GM18526 (cell line): ENCODE results near the gene RNF214.

Experiments
- POLR2A ChIP-seq: IDR thresholded peaks from 3 replicates; pipeline ENCODE4 v1.6.1; 2011; ENCODE audit not compliant: insufficient read length; ENCODE audit errors: extremely low read depth

RNF214 gene

GRCh38 chr11:117221775-117222517 is 10.5 kb upstream of the RNF214 start:
- TF ChIP-seq POLR2A: no peak

DNA sequence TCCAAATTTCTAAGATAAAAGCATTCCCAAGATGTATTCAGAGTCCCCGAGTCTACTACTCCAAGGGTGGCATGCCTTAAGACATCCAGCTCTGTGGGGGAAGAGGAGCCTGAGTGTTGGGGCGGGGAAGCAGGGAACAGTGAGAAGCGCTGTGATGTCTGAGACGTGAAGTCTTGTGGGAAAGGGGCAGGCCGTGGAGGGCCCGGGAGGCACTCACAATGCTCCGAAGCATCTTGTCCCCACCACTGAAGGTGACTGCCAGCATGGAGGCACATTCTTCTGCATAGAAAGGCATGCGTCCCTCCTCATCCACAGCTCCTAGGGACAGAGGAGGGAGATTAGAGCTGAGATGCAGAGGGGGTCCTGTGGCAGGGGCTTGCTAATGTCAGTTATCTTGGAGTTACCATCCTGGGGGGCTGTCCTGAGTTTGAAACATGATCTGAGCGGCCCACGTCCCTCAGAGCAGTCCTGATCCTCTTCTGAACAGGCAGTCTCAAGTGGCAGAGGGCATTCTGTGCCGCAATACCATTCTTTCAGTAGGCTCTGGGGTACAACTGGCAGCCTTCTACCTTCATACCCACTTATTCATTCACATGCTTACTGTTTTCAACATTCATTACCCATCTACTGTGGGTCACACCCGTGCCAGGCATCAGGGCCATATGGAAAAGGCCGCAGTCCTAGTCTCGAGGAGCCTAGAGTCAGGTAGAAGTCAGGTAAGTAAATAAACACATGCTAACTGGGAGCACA is 9.3 kb upstream of the RNF214 start:
- no peak for TF ChIP-seq POLR2A

DNA sequence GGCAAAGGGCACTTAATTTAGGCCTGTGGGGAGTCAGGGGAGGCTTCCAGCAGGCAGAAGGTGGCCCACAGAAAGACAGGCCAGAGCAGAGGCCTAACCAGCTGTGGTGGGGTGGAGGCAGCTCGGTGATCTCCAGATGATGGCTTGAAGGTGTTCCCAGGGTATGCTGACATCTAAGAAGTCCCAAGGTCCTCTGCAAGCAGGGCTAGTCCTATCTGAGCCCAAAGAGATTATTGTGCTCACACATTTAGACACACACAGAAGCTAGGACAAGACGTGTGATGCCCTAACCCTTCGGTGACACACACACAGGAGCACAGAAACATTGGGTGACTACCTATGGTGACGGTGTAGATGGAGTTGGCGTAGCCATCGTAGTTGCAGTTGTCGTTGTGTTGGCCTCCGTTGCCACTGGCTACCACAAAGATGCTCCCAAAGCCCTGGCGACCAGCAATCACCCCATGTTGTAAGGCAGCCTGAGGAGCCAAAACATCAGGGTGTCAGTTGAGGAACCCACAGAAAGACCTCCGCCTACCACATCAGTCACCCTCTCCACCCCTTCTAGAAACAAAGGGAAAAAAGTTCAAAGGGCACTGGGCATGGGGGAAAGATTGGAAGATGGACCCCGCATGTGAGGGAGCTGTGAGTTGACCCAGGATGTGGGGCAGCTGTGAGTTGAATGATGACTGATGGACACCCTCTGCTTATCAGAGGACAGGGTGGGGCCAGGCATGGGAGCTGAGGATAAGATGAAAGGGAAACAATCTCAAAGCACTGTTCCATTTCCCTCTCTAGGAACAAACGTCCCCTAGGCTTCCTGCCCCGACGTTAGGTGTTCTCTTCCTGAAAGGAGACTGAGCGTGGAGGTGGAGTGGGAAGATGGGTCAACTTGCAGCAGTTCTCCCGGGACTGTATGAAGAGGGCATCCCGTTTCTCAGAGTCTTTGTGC is 8.5 kb upstream of the RNF214 start:
- TF ChIP-seq POLR2A: no peak

- TF ChIP-seq POLR2A: no peak
These were observed 6.8 kb upstream of the RNF214 start for GRCh38 chr11:117225553-117226170.

- no peak for TF ChIP-seq POLR2A
These were observed 5.8 kb upstream of the RNF214 start for GRCh38 chr11:117226388-117227385.

GRCh38 chr11:117228091-117228490 is 4.4 kb upstream of the RNF214 start:
- TF ChIP-seq POLR2A: no peak

- TF ChIP-seq POLR2A: no peak
These were observed 3.1 kb upstream of the RNF214 start for GRCh38 chr11:117229411-117229810.

DNA sequence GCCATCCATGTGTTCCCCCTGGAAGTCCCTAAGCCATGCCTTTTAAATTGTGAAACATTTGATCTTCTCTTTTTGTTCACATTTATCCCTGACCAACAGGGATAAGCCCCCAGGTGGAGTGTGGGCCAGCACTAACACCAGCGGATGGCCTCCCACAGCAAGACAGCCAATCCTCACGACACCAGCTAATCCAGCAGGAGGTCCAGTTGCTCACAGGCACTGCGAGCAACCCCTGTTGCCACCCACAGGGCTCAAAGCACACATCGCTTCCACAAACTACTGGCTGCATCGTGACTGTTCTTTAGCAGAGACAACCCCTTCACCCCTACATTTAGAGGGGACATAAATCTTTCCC is 2.6 kb upstream of the RNF214 start:
- no peak for TF ChIP-seq POLR2A

DNA sequence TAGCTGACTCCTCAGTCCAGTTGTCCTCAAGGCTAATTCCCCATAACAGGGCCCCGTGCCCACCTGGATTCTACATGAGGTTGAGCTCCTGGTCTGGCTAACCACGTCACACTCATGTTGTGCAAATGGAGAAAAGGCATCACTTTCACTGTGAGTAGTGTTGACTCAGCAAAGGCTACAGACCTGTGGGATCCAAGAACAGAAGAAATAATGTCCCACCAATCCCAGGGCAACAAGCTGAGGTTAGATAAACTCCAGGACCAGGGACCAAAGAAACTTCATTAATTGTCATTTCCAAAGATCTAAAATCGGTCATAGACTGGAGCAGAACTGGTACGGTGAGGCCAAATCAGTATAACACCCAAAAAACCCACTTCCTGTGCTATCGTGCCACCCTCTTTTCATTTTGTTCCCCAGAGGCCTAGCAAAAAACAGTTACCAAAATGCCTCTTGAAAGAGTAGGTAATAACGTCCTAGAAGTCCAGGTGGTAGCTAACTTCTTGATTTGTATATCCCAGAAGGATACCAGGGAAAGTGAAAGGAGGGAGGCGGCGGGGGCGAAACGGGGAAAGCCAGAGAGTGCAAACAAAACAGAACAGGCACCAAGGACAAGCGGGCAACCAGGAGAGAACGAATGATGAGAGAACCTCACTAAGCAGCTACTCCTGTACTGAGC is 2.0 kb upstream of the RNF214 start:
- TF ChIP-seq POLR2A: no peak

- TF ChIP-seq POLR2A: no peak
These were observed 1.3 kb upstream of the RNF214 start for GRCh38 chr11:117230999-117231841.

DNA sequence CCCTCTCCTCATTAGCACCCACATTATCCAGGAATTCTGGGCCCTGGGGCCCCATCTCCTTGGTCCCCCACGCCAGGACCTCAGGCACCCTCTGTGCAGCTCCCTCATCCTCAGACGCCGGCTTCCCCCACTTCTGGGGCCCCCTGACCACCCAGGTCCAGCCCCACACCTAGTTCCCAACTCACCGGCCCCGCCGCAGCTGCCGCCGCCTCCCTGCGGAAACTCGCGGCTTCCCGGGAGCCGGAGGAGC is 704 bp upstream of the RNF214 start, which contains the start of gene PCSK7:
PCSK7 (minus strand) TSS at position 232 of the 250 bp plus-strand sequence. CDS start 2,229 bp downstream, outside the sequence.
- peak; percentile 58 for TF ChIP-seq POLR2A

DNA sequence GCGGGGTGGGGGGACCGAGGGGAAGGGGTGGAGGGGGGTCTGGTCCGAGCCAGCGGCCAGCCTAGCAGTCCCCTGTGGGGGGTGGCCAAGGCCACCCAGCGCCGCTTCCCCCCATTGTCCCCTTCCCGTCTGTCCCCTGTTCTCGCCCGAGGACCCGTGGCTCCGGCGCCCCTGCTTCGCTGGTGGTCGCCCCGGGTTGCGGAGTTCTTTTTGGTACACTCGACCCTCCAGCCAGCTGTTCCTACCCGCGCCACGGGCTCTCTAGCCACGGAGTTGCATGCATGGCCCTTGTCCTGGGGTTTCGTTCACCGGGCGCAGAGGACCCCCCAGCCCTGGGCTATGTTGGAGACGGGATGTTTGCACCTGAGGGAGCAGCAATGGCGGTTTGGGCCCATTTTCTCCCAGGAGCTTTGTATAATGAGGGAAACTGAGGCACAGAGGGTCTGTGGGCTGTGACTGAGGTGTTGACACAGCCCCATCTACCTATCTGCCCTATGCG is 489 bp downstream of the RNF214 start:
- no peak for TF ChIP-seq POLR2A
